K562 (cell line): ENCODE measurements around the gene CYFIP2. TPM values are rescaled to one million over a fixed set of nuclear protein-coding genes. Genes with fewer than 3 reads are reported as not detected.

Experiments used
- ATAC-seq: fragments of 200-7000 bp; cut with Tn5 transposase; 3 replicates; pipeline ENCODE4 v1.9.1; 2020; ENCODE audit warnings: moderate library complexity
- BruUV-seq: library from RNA; stranded (reverse); fragments of 400-500 nt; replicated peaks from 2 replicates; lab custom pipeline; 2021; lab: Mats Ljungman, UMichigan
- CTCF ChIA-PET: fragments of 300-600 bp; formaldehyde crosslinking; extraction: SDS; loops from one replicate; lab custom pipeline; 2021; ENCODE audit warnings: low intra/inter-chr PET ratio; lab: Yijun Ruan, JAX
- POLR2A ChIA-PET: fragments of 300-600, 350-650 bp; sonication (Branson Sonifier 250); formaldehyde crosslinking; extraction: SDS; loops from one replicate; lab custom pipeline; 2021; ENCODE audit warnings: antibody characterized with exemption, inconsistent platforms; lab: Yijun Ruan, JAX
- DNase-seq, 4 experiments: peaks; one replicate each; pipeline versions ENCODE4 v3.0.0 to v3.0.0-alpha.2; 2011 to 2018; ENCODE audit warnings: low spot score in 3 of 4, mixed read lengths in 3 of 4; ENCODE audit errors: extremely low read depth in 1 of 4
- FAIRE-seq: peaks from 2 replicates; lab custom pipeline; 2011; peaks lifted over from hg19 to GRCh38; lab: Jason Lieb, UNC
- H2AFZ ChIP-seq: 2 replicates; pipeline ENCODE4 v1.6.0; 2011; ENCODE audit warnings: low read depth, low read length, control low read depth, inconsistent platforms
- H3K27ac ChIP-seq: fragments of 200-600 bp; 3 replicates; pipeline ENCODE4 v1.8.0; 2011; ENCODE audit warnings: low read depth, mild to moderate bottlenecking, control low read depth, inconsistent platforms, low read length, moderate library complexity, mixed read lengths; ENCODE audit errors: extremely low read depth
- H3K27me3 ChIP-seq, 2 experiments: fragments of 300-600 bp in 1 of 2; 2 replicates in 1 of 2; 3 replicates in 1 of 2; pipeline versions ENCODE4 v1.6.0 to v1.8.0; 2011; ENCODE audit warnings: inconsistent platforms in 2 of 2, low read length in 2 of 2, mild to moderate bottlenecking in 1 of 2, mixed read lengths in 1 of 2, moderate library complexity in 1 of 2; ENCODE audit not compliant: control insufficient read depth in 2 of 2, insufficient read depth in 2 of 2
- H3K36me3 ChIP-seq: fragments of 300-600 bp; 3 replicates; pipeline ENCODE4 v1.8.0; 2011; ENCODE audit warnings: mild to moderate bottlenecking, low read length, inconsistent platforms; ENCODE audit not compliant: control insufficient read depth, insufficient read depth
- H3K4me1 ChIP-seq, 2 experiments: fragments of 200-600 bp in 1 of 2; replicated peaks in 1 of 2; 2 replicates in 1 of 2; 3 replicates in 1 of 2; pipeline versions ENCODE4 v1.5.1 to v1.8.0; 2011; ENCODE audit warnings: inconsistent platforms in 2 of 2, low read length in 2 of 2, mild to moderate bottlenecking in 1 of 2, mixed read lengths in 1 of 2, moderate library complexity in 1 of 2; ENCODE audit not compliant: control insufficient read depth in 2 of 2, insufficient read depth in 2 of 2
- H3K4me2 ChIP-seq: 2 replicates; pipeline ENCODE4 v1.6.1; 2011; ENCODE audit warnings: low read length, control low read depth, inconsistent platforms, mixed read lengths; ENCODE audit not compliant: insufficient read depth
- H3K4me3 ChIP-seq: fragments of 200-600 bp; sonication (generic), shearing (Covaris generic); 2 replicates; pipeline ENCODE4 v1.5.1; 2016; ENCODE audit warnings: control low read depth, inconsistent platforms
- H3K79me2 ChIP-seq: fragments of 200-600 bp; 3 replicates; pipeline ENCODE4 v1.8.0; 2011; ENCODE audit warnings: low read length, inconsistent platforms; ENCODE audit not compliant: control insufficient read depth, insufficient read depth
- H3K9ac ChIP-seq, 2 experiments: 2 replicates each; pipeline versions ENCODE4 v1.6.0 to v1.6.1; 2011; ENCODE audit warnings: low read depth in 2 of 2, low read length in 2 of 2, control low read depth in 1 of 2, inconsistent platforms in 1 of 2, mild to moderate bottlenecking in 1 of 2, mixed read lengths in 1 of 2; ENCODE audit not compliant: insufficient read depth in 1 of 2
- H3K9me1 ChIP-seq: one replicate; pipeline ENCODE4 v1.6.0; 2011; ENCODE audit warnings: inconsistent platforms, mild to moderate bottlenecking, low read length, moderate library complexity; ENCODE audit not compliant: control insufficient read depth, insufficient read depth
- H3K9me3 ChIP-seq: replicated peaks from 2 replicates; pipeline ENCODE4 v1.5.1; 2011; ENCODE audit warnings: low read depth, low read length, inconsistent platforms; ENCODE audit not compliant: control insufficient read depth, insufficient read depth
- H4K20me1 ChIP-seq: replicated peaks from 2 replicates; pipeline ENCODE4 v1.6.1; 2011; ENCODE audit warnings: low read length, inconsistent platforms, mixed read lengths; ENCODE audit not compliant: control insufficient read depth, insufficient read depth
- CBFA2T2 ChIP-seq: fragments of 450-650 bp; conservative IDR thresholded peaks from 2 replicates; pipeline ENCODE4 v1.6.1; 2017; ENCODE audit warnings: mild to moderate bottlenecking
- COPS2 ChIP-seq: fragments of 450-650 bp; conservative IDR thresholded peaks from 2 replicates; pipeline ENCODE4 v1.6.1; 2016; ENCODE audit warnings: mild to moderate bottlenecking, moderate library complexity
- CREBBP ChIP-seq: IDR thresholded peaks from one replicate; pipeline ENCODE4 v1.6.1; 2012; ENCODE audit warnings: low read depth, mild to moderate bottlenecking, control low read depth, inconsistent platforms, low read length
- ETV1 ChIP-seq: fragments of 450-650 bp; conservative IDR thresholded peaks from 2 replicates; pipeline ENCODE4 v1.6.1; 2016; ENCODE audit warnings: missing genetic modification characterization, control low read depth, low read depth, missing compliant biosample characterization
- EZH2 ChIP-seq: IDR thresholded peaks from 2 replicates; pipeline ENCODE4 v1.6.1; 2012; ENCODE audit warnings: low read depth, mild to moderate bottlenecking, inconsistent platforms, low read length, borderline replicate concordance
- FOSL1 ChIP-seq: fragments of 200-800 bp; sonication (Bioruptor generic); conservative IDR thresholded peaks from 2 replicates; pipeline ENCODE4 v1.6.1; 2016; ENCODE audit warnings: missing genetic modification characterization, missing compliant biosample characterization
- HNRNPL ChIP-seq: fragments of 200-400 bp; formaldehyde crosslinking; IDR thresholded peaks from 2 replicates; pipeline ENCODE4 v1.6.1; 2017; ENCODE audit warnings: low read depth, mild to moderate bottlenecking, low read length
- PTTG1 ChIP-seq: fragments of 450-650 bp; IDR thresholded peaks from 2 replicates; pipeline ENCODE4 v1.6.1; 2016; ENCODE audit warnings: low read depth, mild to moderate bottlenecking, missing genetic modification characterization, missing compliant biosample characterization
- STAT5A ChIP-seq: IDR thresholded peaks from 2 replicates; pipeline ENCODE4 v1.6.1; 2012; ENCODE audit warnings: low read length, inconsistent platforms, borderline replicate concordance
- TAF7 ChIP-seq: fragments of 450-650 bp; IDR thresholded peaks from 2 replicates; pipeline ENCODE4 v1.6.1; 2016; ENCODE audit warnings: missing genetic modification characterization, missing compliant biosample characterization
- WGBS: fragments of 100-300 bp; shearing (Covaris generic); methylation state at CpG from one replicate; pipeline ENCODE4 v1.1.6; 2016; ENCODE audit warnings: low coverage, mixed read lengths; ENCODE audit not compliant: insufficient coverage; ENCODE audit errors: missing lambda C conversion rate; 5-methylcytosine and 5-hydroxymethylcytosine counted together
- in situ Hi-C: fragments of 300-500 bp; cut with MboI; formaldehyde crosslinking; loops from 4 replicates; pipeline ENCODE4 v1.15.0; 2018; ENCODE audit warnings: inconsistent platforms, mixed read lengths
- intact Hi-C: fragments of 100-400 bp; cut with micrococcal nuclease; formaldehyde crosslinking; loops from 2 replicates; pipeline ENCODE4 v1.14.2; 2022
- polyA plus RNA-seq, 8 experiments: library from polyadenylated mRNA; depleted of rRNA in 4 of 8; stranded (reverse) in 5 of 8; unstranded in 3 of 8; fragments of >200 nt; fragmentation: Nextera tagmentation in 2 of 8; fragmentation: Illumina TruSeq in 1 of 8; extraction: Ambion mirVana in 2 of 8; extraction: Trizol in 1 of 8; gene quantifications; 2 replicates each; pipeline versions ENCODE4 v1.2.1 to v1.2.3, GENCODE V29; 2011 to 2014; ENCODE audit warnings: inconsistent platforms in 1 of 8, missing spikeins in 1 of 8
- total RNA-seq, 7 experiments: library from RNA; depleted of rRNA in 6 of 7; stranded (reverse); fragments of >200 nt in 6 of 7; fragmentation: Illumina TruSeq in 2 of 7; extraction: Trizol in 2 of 7; gene quantifications; 2 replicates each; pipeline versions ENCODE4 v1.2.1 to v1.2.3, GENCODE V29; 2011 to 2021; ENCODE audit warnings: low replicate concordance in 1 of 7

Gene CYFIP2
- total and polyA plus RNA-seq, 9 of the 15 experiments (the other 6 are each of a cell fraction or from before 2014, with no cell fraction given) = 0.76 to 2.9 (median 1.4) TPM; not detected in 1

- in situ Hi-C loops = no loop called here
- Histone ChIP-seq H3K27ac (no peak overlapping the region), H2AFZ (no peak overlapping the region), H3K79me2 (no peaks in the 10 kb centered on the region), H3K36me3 (no peaks in the 10 kb centered on the region), H4K20me1 (no peaks in the 10 kb centered on the region), H3K27me3 (peaks cover 2 to 36% of the 10 kb centered on the region in 2 experiments), H3K9me1 (no peaks in the 10 kb centered on the region), H3K4me1 (peaks cover 3 to 12% of the 10 kb centered on the region in 2 experiments; a peak in 4 of 5 replicates), H3K4me3 (no peak overlapping the region), H3K9me3 (no peaks in the 10 kb centered on the region), H3K4me2 (no peak overlapping the region), H3K9ac (no peak overlapping the region)
- POLR2A ChIA-PET = interaction anchor here (1.0 kb wide), 1 partner anchor 79 kb away, joined by 3 read pairs; a partner anchor contains a TSS
- CTCF ChIA-PET = no interaction called here
- DNase-seq = no peak
- ATAC-seq = no peak
- BruUV-seq = no TSS peak
- TF ChIP-seq HNRNPL (no peak), CREBBP (no peak), ETV1 (tag) (no peak), COPS2 (no peak), EZH2 (no peak), PTTG1 (tag) (no peak), TAF7 (tag) (no peak), STAT5A (no peak), CBFA2T2 (no peak), FOSL1 (tag) (no peak)
- intact Hi-C loops = no loop called here
- WGBS = 32% methylated on average over 3 of the region's 3 CpGs
- FAIRE-seq = no peak
These were observed 1.1 kb downstream of the CYFIP2 start for GRCh38 chr5:157267025-157267424.
